NCI-H1694 treated with DMSO at 0.1 percent for 48 hours (cell line): ENCODE results near the gene RPL36AL.
A peak's percentile ranks its signal among the peaks of the same experiment; 100 is the strongest.
"Not testable (repeated sequence)": the region's sequence is repeated elsewhere in the genome, so short reads cannot be mapped to it uniquely, and the experiment has no call there.

Experiments
- DNase-seq: peaks from one replicate; lab custom pipeline; 2025; lab: John Stamatoyannopoulos, UW

RPL36AL gene

DNA sequence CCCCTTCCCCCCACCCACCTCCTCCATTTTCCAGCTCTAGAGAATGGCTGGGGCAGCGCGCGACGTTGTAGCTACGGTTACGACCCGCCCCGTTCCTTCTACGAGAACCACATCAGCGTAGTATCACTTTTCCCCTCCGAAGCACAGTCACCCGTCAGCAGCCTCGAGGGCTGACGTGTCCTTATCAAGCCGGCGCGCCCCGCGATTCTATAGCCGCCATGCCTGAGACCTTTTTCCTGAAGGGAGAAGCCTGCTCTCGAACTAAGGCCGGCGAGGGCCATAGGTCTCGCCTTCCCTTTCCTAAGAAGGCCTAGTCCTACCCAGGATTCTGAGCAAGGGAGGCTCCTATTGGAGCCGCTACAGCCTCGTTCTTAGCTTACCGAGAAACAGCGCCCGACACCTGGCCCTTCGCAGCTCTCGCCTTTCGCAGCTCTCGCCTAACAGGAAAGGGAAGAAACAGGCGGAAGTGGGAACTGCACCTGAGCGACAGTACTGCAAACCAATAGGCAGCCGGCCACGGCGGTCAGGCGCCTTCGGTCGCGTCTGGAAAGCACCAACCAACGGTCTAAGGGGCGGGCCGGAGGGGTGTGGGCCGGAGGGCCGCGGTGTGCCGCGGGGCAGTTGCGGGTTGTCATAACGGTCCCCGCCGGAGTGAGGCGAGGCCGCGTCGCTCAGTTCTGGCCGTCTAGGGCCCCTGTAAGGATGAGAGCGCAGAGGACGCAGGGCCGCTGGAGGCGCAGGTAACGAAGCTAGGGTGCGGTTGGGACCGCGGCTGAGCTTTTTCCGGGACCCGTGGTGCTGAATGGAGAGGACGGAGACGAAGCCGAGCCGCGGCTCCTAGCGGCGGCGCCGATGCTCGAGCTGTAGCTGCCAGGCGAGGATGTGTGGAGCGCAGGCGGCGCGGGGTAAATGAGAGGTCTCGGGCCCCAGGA is at the start of gene RPL36AL, which contains the start of gene MGAT2:
Gene RPL36AL (minus strand): TSS at position 445 of the 932 bp plus-strand sequence. CDS start 1,522 bp downstream, outside the sequence.
Gene MGAT2 (plus strand): TSS at position 618 of the 932 bp plus-strand sequence. CDS start 470 bp downstream, outside the sequence.
- peak; percentile 95 for DNase-seq

DNA sequence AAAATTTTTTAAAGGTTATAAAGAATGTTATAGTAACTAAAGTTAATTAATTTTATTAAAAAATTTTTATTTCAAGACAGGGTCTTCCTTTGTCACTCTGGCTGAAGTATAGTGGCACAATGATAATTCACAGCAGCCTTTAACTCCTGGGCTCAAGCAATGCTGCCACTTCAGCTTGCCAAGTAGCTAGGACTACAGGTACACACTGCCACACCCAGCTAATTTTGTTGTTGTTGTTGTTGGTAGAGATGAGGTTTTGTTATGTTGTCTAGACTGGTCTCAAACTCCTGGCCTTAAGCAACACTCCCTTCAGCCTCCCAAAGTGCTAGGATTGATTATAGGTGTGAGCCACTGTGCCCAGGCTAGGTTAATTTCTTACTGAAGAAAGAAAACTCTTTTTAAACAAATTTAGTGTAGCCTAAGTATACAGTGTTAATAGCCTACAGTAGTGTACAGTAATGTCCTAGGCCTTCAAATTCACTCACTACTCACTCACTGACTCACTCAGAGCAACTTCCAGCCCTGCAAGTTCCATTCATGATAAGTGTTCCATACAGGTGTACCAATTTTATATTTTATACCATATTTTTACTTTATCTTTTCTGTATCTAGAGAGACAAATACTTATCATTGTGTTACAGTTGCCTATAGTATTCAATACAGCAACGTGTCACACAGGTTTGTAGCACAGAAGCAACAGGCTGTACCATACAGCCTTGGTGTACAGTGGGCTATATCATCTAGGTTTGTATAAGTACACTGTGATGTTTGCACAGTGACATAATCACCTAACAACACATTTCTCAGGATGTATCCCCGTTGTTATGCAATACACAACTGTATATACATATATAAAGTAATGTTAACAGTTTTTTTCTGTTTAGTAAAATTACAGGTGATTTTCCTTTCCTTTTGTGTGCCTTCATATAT is 39.4 kb upstream of the RPL36AL start:
- DNase-seq: no peak

GRCh38 chr14:49657500-49657899 is 37.1 kb upstream of the RPL36AL start:
- DNase-seq: not testable (repeated sequence)

DNA sequence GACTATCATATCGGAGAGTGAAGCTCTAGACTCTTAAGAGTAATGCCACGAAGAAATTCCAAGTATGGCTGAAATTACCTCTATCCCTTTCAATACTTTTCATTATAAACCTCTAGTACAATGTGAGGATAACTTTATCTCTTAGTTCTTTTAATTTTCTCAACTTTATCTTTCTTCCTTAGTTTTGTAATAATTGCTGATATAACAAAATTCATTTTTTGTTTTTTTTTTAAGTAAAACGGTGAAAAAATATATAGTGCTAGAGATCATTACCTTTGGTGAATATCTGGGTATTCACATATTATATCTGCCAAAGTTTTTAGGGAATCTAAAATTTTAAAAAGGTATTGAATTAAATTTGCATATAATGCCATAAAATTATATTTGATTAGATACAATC is 34.1 kb upstream of the RPL36AL start:
- DNase-seq: no peak

- no peak for DNase-seq
Measured at GRCh38 chr14:49653508-49653907, 33.1 kb upstream of the RPL36AL start.

GRCh38 chr14:49642163-49642562 is 21.7 kb upstream of the RPL36AL start:
- DNase-seq: no peak

DNA sequence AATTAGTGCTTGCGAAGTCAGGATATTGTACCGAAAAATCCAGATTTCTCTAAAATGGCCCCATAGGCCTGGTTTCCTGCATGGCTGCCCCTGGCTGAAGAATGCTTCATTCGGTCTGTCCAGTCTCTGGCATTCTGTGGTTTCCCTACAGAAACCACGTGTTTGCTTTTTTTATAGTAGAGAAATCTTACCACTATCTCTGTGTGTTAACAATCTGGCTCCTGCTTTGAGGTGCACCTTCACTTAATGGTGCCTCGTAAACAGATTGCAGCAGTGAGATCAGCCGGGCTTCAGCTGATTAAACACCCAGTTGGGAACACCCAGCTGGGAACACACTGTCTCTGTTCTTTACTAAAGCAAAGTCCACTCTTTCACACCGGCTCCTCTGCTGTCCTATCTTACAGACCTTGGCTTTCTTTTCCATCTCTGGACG is 21.3 kb upstream of the RPL36AL start:
- DNase-seq: no peak

DNA sequence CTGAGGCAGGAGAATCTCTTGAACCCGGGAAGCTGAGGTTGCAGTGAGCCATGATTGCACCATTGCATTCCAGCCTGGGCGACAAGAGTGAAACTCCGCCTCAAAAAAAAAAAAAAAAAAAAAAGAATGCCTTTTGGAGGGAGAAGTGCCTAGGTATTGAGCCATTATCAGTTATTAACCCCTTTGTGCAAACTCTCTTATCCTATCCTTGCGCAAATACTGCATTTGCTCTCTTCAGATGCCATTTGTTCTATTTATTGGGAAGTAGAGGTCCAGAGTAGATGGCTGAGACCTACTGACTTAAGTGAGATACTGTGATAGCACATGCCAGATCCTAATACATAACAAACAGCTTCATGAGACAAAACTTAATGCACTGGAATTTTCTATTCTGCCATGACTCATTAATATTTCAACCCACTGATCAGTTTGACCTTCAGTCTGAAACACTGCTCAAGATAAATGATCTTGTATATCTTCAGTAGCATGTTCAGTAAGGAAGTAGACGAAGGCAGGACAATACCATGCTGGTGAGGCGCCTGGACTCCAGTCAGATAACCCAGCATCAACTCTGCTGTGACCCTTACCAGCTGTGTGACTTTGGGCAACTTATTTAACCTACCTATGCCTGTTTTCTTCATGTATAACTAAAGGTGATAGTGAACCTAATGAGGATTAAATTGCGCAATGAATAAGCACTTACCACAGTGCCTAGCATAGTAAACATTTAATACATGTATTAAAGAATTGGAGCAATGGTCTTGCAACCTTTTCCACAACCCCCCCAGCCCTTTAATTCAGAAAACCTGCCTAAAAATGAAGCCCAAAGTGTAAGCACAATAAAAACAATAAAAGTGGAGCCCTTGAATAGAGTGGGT is 20.4 kb upstream of the RPL36AL start:
- DNase-seq: no peak

GRCh38 chr14:49637534-49638078 is 17.2 kb upstream of the RPL36AL start:
- no peak for DNase-seq

DNA sequence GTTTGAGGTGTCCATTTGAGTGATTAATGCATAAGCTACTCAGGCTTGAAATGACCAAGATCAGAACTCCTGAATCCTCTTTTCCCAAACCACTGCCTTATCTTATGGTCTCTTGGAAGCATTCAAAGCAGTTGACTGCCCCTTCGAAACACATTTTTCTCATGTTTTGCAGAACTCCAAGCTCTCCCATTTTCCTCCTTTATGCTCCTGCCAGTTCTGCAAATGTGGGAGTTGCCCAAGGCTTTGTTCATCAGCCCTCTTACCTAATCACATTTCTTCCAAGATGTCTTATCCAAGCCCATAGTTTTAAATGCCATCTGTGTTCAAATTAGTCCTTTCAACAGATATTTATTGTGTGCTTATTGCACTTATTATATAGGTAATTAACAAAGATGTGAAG is 16.4 kb upstream of the RPL36AL start:
- DNase-seq: no peak

DNA sequence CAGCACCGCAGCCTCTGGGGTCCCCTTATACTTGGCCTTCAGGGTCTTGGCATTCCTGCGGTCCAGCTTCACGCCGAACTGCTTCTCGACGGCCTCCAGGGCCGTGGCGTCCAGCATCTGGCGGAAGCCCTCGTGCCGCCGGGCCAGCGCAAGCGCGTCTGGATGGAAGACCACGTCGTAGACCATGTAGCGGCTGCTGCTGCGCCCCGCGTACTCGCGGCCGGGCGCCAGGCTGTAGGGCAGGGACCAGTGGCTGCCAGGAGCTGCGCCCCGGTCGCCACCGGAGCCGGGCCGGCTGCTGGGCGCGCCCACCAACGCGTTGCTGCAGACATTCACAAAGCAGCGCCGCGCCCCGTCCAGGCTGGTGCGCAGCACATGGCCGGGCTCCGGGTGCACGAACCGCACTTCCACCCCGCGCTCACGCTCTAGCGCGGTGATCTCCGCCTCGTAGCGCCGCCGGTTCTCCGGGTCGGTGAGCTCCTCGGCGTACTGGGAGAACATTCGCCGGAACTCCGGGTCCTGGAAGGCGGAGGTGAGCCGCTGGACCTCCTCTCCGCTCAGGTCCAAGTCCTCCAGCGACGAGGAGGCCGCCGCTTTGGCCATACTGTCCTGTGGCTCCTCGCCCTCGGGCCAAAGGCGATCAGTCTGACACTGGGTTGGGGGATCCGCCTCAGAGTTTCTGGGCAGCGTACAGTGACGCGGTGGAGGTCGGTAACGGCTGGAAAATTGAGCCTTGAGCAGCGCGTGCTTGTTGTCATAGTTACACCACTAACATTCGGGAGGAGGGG is 14.3 kb upstream of the RPL36AL start, which contains the start of gene DNAAF2:
Gene DNAAF2 (minus strand): TSS at position 698 of the 788 bp plus-strand sequence. CDS start 95 bp downstream, at position 603.
- peak; percentile 23 for DNase-seq

DNA sequence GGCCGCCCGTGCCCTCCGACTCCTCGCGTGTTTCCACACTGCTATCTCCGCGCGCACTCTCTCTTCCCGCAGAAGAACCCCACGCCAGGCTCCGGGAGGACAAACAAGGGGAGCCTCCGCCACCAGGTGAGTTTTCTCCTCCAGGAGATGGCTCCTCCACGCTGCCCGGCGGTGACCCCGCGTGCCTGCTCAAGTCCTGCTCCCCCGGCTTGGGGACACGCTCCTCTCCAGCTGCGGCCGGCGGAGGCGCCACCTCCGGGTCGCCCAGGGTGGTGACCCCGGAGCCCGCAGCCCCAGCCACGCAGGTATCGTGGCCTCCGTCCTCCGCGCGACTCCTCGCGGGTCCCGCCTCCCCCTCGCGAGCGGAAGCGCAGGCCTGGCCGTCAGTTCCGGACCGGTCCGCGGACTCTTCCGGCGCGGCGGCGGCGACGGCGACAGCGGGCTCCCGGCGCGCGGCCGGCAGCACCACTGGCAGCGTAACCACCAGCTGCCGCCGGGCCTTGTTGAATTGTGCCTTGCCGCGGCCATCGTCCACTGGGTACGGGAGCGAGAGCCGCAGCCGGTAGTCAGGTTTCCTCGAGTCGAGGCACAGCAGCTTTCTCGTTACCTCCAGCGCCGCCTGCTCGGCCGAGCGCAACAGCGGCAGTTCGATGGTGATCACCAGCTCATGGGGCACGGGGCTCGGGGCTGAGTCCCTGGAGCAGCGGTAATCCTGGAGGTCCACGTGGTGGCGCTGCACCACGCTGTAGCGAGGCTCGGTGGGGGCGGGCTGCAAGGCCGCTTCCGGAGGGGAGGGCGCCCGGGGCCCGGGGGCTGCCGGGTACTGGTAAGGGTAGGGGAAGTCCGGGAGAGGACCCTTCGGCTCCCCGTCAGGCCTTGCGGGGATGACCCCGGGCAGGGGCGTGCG is 13.5 kb upstream of the RPL36AL start:
- DNase-seq: peak; percentile 89

DNA sequence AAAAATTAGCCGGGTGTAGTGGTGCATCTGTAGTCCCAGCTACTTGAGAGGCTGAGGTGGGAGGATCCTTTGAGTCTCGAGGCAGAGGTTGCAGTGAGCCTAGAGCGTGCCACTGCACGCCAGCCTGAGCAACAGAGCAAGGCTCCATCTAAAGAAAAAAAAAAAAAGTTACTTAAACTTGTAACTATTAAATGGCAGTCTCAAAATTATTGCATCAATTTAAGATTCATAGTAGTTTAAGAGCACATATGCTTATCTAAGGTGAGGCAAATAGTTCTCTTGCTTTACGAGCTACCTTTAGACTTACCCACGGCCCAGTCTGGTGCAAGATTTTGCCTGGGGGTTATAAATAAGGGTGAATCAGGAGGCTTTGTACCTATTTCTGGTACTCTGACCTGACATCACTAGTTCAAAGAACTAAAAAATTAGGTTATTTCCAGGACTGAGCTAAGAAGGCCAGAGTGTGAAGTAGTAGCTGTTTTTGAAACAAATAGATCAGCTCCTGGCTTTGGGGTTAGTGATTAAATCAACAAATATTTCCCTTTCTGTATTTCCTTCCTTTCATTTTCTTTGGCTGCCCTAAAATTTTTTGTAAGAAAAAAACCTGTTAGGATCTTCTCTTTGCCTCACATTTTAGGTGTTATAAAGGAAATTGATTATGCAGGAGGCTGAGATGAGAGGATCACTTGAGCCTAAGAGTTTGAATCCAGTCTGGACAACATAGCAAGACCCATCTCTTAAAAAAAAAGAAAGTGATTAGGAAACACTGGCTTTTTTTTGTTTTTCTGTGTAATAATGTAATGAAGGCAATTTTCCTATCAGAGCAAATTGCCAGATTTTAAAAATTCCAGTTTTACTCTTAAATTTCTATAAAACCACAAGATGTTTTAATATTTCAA is 3.8 kb upstream of the RPL36AL start:
- no peak for DNase-seq

GRCh38 chr14:49623387-49623786 is 3.0 kb upstream of the RPL36AL start:
- DNase-seq: no peak

DNA sequence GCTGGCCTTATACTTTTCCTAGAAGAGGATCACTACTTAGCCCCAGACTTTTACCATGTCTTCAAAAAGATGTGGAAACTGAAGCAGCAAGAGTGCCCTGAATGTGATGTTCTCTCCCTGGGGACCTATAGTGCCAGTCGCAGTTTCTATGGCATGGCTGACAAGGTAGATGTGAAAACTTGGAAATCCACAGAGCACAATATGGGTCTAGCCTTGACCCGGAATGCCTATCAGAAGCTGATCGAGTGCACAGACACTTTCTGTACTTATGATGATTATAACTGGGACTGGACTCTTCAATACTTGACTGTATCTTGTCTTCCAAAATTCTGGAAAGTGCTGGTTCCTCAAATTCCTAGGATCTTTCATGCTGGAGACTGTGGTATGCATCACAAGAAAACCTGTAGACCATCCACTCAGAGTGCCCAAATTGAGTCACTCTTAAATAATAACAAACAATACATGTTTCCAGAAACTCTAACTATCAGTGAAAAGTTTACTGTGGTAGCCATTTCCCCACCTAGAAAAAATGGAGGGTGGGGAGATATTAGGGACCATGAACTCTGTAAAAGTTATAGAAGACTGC is 1.7 kb upstream of the RPL36AL start:
- no peak for DNase-seq

DNA sequence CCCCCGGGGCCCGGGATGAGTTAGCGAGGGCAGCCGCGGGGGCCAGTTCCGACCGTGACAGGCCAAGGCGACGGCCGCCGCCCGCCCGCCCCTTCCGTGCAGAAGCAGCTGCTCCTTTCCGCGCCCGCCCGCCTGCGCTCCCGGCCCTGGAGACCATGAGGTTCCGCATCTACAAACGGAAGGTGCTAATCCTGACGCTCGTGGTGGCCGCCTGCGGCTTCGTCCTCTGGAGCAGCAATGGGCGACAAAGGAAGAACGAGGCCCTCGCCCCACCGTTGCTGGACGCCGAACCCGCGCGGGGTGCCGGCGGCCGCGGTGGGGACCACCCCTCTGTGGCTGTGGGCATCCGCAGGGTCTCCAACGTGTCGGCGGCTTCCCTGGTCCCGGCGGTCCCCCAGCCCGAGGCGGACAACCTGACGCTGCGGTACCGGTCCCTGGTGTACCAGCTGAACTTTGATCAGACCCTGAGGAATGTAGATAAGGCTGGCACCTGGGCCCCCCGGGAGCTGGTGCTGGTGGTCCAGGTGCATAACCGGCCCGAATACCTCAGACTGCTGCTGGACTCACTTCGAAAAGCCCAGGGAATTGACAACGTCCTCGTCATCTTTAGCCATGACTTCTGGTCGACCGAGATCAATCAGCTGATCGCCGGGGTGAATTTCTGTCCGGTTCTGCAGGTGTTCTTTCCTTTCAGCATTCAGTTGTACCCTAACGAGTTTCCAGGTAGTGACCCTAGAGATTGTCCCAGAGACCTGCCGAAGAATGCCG is 872 bp upstream of the RPL36AL start:
- no peak for DNase-seq

GRCh38 chr14:49619730-49620129 is 696 bp downstream of the RPL36AL start:
- no peak for DNase-seq
